ENCODE measurements around the gene ELAVL4.
"Not testable (repeated sequence)": the region's sequence is repeated elsewhere in the genome, so short reads cannot be mapped to it uniquely, and the experiment has no call there.

ELAVL4 gene

GRCh38 chr1:50126927-50127715 is 18.4 kb downstream of the ELAVL4 start:
- DNase-seq (ENCODE audit: low read depth): no peak

- no peak for DNase-seq (ENCODE audit: low read depth)
Observed at GRCh38 chr1:50129201-50129600, 20.5 kb downstream of the ELAVL4 start.

GRCh38 chr1:50132347-50132894 is 23.7 kb downstream of the ELAVL4 start:
- no peak for DNase-seq (ENCODE audit: low read depth)

GRCh38 chr1:50135716-50136115 is 27.0 kb downstream of the ELAVL4 start:
- DNase-seq (ENCODE audit: low read depth): no peak

GRCh38 chr1:50139339-50140181 is 30.8 kb downstream of the ELAVL4 start:
- DNase-seq (ENCODE audit: low read depth): no peak

GRCh38 chr1:50140182-50140447 is 31.4 kb downstream of the ELAVL4 start:
- no peak for DNase-seq (ENCODE audit: low read depth)

- no peak for DNase-seq (ENCODE audit: low read depth)
Observed at GRCh38 chr1:50147191-50147850, 38.6 kb downstream of the ELAVL4 start.

- DNase-seq (ENCODE audit: low read depth): no peak
Observed at GRCh38 chr1:50148142-50148923, 39.6 kb downstream of the ELAVL4 start.

- DNase-seq (ENCODE audit: low read depth): no peak
Observed at GRCh38 chr1:50152236-50152635, 43.5 kb downstream of the ELAVL4 start.

GRCh38 chr1:50155541-50155940 is 46.8 kb downstream of the ELAVL4 start:
- no peak for DNase-seq (ENCODE audit: low read depth)

- no peak for DNase-seq (ENCODE audit: low read depth)
Observed at GRCh38 chr1:50156241-50157010, 47.7 kb downstream of the ELAVL4 start.

GRCh38 chr1:50157306-50157941 is 48.7 kb downstream of the ELAVL4 start:
- no peak for DNase-seq (ENCODE audit: low read depth)

GRCh38 chr1:50158421-50158820 is 49.7 kb downstream of the ELAVL4 start:
- DNase-seq (ENCODE audit: low read depth): no peak

GRCh38 chr1:50163680-50164079 is 55.0 kb downstream of the ELAVL4 start:
- DNase-seq (ENCODE audit: low read depth): no peak

GRCh38 chr1:50166351-50166750 is 57.6 kb downstream of the ELAVL4 start:
- not testable (repeated sequence) for DNase-seq (ENCODE audit: low read depth)

- DNase-seq (ENCODE audit: low read depth): no peak
Observed at GRCh38 chr1:50172299-50172698, 63.6 kb downstream of the ELAVL4 start.

GRCh38 chr1:50174101-50174500 is 65.4 kb downstream of the ELAVL4 start:
- no peak for DNase-seq (ENCODE audit: low read depth)

GRCh38 chr1:50175719-50176639 is 67.3 kb downstream of the ELAVL4 start:
- DNase-seq (ENCODE audit: low read depth): no peak

- DNase-seq (ENCODE audit: low read depth): no peak
Observed at GRCh38 chr1:50177994-50178393, 69.3 kb downstream of the ELAVL4 start.
